Fibroblast of skin of scalp (primary cell): ENCODE measurements around the gene THPO. TPM values are rescaled to one million over a fixed set of nuclear protein-coding genes. Genes with fewer than 3 reads are reported as not detected.
A peak's percentile ranks its signal among the peaks of the same experiment; 100 is the strongest.

Experiments used
- DNase-seq: peaks from one replicate; pipeline ENCODE4 v3.0.0-alpha.2; 2013
- polyA plus RNA-seq, 2 experiments: library from polyadenylated mRNA; unstranded; fragments of 120-200 nt; gene quantifications; one replicate each; pipeline ENCODE4 v1.2.1, GENCODE V29; 2013; ENCODE audit not compliant: insufficient read length in 2 of 2

THPO gene
- polyA plus RNA-seq (2013, experiment 1 of 2; ENCODE audit: insufficient read length) = 0.24 TPM
- polyA plus RNA-seq (2013, experiment 2 of 2; ENCODE audit: insufficient read length) = 0.79 TPM

DNA sequence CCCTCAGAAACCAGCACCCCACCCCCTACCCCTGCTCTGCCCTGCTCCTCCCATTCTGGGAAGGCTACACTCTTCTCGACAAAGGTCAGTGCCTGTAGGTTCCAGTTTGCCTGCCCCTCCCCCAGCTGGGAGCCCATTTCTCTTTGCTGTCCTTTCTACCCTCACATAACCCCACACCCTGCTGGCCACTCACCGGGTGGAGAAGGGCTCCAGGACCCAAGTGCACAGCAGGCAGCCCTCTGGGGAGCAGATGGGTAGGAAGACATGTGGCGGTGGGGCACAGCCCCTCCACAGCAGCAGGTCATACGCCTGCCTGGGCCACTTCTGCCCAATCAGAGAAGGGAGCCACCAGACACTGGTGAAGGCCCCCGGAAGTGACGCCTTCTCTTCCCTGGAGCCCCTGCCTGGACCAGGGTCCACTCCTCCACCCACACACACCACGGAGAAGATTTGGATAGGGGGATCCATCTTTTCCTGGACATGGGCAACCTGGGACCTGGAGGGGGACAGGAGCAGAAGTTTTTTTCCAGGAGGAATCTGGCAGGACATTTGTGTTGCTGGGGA, at the start of gene THPO:
Gene THPO, minus strand, starts transcription at position 326 of the 564 bp plus-strand sequence. CDS start 1,948 bp downstream, outside the sequence.
- no peak for DNase-seq

DNA sequence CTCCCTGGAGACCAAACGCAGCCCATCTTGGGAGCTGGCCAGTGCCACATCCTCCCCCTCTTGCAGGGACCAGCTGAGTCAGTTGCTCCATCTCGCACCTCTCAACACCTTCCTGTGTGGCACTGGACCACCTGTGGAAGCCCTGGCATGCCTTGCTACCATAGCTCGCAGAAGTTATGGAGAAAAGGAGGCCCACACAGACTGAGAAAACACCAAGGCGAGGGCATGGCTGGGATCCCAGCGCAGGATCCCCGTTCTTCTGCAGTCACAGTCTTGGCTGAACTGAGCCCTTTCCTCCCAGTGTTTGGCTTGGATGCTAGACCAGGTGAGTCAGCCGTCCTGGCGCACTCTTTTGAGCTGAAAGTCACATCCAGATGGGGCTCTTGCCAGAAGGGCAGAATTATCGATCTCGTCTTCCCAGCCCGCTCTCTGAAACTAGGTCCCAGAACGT, 48.7 kb upstream of the THPO start:
- no peak for DNase-seq

DNA sequence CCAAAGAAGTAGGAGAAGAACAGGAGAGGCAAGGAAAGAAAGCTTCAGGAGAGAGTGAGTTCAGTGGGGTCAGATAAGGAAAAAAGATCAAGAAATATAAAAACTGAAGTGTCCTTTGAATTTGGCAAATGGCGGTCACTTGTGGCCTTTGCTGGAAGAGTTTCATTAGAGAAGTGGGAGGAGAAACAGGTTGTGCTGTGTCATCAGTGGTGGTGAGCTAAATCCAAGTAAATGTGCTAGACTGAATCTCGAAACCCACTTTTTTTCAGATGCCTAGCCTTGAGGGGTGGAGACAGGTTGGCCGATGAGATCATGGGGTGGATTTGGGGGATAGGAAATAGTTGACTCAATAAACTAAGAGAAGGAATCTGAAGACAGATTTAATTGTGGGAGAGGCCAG, 45.6 kb upstream of the THPO start:
- DNase-seq = no peak

DNA sequence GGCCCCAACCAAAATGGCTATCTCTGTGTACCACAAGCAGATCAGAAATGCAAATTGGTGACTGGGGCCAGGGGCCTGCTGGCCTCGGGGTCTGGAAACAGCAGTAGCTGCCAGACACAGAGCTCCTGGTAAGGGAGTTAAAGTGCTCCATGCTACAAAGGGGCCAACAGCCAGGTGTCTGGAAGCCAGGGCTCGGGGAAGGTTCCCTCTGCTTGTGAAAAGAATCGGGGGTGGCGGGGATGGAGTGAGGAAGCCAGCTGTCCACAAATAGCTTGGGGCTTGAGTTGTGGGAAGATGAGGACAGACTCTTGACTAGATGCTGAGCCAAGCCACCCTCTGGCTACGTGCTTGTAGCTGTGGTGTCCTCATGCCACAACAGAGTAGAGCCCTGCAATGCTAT, 41.2 kb upstream of the THPO start:
- DNase-seq = no peak

DNA sequence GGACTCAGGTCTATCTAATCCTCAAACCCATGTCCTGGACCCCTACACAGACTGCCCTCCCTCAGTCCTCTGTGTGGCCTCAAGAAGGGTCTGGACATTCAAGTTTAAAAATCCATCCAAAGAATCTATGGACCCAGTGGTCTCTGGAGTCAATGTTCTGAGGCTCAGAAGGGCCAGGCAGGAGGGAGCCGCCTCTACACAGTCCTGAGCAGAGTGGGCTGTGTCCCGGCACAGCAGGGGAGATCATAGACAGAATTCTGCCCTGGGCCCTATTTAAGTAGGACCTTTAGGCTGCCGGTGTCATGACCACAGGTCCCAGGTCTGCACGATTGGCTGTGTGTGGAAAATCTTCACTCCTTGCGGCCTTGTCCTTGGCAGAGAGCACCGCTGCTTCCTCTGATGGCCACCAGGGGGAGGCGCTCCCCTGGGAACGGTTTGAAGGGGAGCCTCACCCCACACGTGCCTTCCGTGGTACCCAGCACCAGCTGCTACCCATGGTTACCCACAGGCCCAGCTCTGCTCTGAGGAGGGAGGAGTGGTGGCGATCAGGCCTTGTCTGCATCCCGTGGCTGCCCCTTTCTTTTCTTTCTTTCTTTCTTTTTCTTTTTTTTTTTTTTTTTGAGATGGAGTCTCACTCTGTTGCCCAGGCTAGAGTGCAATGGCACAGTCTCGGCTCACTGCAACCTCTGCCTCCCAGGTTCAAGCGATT, 39.8 kb upstream of the THPO start:
- DNase-seq = peak; percentile 62

DNA sequence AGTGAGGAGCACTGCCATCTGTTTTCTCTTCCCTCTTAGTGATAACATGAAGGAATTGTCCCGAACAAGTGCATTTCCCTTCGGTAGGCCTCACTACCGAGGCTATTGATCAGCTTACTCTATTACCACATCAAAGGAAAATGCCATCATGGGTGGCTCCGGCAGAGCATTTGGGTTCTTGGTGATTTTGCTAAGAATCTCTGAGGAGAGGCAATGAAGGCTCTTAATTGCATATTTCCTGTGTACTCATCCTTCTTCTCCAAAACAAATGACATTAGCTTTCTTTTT, 37.1 kb upstream of the THPO start:
- DNase-seq = no peak

DNA sequence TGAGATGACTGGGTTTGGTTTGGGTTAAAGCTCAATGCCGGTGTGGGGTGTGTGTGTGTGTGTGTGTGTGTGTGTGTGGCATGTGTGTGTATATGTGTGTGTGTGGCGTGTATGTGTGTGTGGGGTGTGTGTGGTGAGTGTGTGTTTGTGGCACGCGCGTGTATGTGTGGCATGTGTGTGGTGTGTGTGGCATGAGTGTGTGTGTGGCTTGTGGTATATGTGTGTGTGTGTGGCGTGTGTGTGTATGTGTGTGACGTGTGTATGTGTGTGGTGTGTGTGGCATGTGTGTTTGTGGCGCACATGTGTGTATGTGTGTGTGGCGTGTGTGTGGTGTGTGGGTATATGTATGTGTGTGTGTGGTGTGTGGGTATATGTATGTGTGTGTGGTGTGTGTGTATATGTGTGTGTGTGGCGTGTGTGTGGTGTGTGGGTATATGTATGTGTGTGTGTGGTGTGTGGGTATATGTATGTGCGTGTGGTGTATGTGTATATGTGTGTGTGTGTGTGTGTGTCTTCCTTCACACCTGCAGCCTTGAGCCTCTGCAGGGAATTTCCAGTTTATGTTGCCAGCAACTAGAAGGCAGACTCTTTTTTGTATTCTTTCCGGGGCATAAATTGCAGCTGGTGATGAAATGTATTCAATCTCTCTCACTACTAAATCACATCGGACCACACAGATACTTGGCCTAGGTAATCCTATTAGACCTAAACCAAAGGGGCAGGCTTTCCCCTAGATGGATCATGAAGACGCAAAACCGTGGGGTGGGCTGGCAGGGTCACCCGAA, 36.6 kb upstream of the THPO start:
- no peak for DNase-seq

DNA sequence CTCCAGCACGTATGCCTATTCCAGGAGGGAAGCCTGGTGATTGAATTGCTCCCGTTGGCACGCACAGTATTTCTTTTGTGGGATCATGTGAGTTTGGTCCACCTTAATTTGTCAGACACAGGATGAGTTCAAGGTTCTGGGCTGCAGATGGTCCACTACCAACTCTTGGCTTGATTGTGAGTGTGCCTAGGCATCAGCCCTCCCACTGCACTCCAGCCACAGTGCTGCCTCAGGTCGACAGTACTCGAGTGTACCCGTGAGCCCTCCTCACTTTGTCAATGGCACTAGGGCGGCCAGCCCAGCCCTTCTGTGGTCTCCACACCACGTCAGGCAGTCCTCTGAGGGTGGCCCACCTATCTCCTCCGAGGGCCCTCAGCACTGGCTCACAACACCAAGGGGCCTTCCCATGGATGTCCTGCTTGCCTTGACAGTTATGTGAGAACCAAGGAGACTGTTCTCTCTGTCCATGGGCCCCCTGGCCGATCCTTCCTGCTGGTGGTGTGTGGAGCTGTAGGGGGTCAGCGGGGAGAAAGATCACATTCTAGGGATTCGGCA, 32.0 kb upstream of the THPO start:
- DNase-seq = no peak

DNA sequence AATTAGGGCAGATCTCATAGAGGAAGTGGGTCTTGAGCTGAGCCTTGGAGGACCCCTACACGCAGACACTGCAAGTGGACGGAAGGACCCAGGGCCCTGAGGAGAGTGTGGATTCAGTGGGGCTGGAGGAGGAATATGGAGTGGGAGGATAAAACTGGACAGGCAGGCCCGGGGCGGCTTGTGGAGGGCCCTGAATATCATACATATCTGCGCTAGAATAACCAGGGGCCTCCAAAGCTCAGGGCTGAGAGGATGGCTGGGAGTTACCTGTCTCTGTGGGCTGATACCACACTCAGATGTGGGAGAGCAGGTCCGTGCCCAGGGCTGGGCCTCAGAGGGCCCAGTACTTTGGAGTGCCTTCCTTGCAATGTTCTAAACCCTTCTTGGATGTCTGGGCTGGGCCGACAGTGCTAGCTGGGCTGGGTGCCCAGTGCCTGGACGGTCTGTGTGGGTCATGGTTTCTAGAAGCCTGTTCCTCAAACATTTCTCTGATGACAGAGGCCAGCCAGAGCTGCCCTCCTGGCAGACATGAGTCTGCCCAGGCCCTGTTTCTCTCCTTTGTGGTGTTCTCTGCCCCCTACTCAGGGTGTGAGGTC, 31.4 kb upstream of the THPO start:
- DNase-seq = no peak

DNA sequence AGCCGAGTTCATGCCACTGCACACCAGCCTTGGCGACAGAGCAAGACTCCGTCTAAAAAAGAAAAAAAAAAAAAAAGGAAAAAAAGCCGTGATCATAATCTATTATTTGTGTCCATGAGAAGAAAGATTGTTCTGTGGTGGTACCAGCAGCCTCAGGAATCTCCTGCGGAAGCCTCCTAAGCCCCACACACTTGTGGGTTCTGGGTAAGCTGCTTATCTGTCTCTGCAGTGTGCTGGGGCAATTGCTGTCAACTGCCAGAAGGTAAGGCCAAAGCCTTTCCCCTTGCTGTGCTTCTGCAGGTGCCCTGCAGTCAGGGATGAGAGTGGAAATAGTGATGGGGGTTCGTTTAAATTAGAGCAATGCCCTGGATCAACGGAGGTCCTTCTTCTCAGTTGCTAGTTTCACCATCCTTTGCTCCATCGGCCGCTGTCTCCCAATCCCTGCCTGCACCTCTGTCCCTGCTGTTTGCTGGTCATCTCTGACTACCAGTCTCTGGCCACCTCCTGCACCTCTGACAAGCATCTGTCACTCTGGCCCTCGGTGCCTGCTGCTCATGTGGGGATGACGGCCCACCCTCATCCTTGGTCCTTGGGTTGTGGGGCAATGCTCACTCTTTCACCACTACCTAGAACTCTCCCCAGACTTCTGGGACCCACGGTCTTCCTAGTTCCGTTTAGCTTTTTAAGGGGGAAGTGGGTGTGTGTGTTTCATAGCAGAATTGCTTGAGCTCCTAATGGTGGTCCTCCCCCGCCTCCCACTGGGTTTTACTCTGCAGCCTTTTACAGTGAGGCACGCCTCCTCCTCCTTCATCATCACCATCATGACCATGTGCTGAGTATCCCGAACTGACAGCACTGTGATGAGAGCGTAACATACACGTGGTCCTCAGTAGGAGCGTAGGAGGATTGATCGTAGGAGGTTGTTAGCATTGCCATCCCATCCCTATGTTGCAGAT, 27.3 kb upstream of the THPO start:
- DNase-seq = no peak

DNA sequence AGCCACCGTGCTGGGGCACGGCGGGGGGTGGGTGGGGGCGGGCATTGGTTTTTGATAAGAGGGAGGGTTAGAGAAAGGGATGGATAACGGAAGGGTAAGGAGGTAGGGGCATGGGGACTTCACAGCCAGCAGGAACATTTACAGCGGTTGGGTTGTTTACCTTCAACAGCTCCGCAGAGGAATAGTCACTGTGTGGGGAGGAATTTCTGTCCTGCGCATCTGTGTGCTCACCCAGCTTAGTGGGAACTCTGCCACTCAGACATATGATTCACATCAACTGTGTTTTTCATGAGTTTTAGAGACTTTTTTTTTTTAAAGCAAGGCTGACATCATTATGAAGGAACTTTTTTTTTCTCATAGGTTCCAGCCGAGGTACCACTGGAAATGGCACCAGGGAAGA, 21.4 kb upstream of the THPO start:
- DNase-seq = peak; percentile 92

DNA sequence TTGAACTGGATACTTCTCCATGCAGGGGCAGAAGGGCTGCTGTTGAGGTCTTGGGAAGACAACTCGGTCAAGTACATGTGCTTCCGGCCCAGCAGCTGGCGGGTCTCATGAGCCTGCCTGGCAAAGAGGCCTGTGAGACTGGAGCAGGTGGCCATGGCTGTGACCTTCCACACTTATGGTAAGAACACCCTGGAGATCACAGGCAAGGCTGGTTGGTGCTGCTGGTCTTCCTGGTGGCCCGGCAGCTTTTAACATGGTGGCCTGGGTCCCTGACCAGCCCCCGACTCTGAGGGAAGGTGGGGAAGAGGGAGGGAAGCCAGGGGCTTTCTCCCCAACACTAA, 17.3 kb upstream of the THPO start:
- no peak for DNase-seq

DNA sequence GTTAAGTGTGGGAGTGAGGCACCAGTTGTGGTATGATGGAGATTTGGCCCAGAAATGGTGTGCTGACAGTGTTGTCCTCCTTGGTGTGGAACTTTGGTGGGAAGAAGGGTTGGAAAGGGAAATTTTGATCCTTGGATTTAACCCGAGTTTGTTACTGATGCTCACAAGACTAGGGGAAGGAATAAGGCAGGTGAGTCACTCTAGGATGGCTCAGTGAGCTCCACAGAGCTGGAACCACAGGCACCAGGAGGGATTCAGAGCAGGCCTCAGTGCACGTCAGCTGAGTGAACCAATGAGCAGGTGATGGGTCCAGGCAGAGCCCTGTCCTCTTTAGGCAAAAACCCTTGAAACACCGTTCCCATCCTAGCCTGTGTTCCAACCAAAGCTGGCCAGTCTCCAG, 13.3 kb upstream of the THPO start:
- DNase-seq = no peak

DNA sequence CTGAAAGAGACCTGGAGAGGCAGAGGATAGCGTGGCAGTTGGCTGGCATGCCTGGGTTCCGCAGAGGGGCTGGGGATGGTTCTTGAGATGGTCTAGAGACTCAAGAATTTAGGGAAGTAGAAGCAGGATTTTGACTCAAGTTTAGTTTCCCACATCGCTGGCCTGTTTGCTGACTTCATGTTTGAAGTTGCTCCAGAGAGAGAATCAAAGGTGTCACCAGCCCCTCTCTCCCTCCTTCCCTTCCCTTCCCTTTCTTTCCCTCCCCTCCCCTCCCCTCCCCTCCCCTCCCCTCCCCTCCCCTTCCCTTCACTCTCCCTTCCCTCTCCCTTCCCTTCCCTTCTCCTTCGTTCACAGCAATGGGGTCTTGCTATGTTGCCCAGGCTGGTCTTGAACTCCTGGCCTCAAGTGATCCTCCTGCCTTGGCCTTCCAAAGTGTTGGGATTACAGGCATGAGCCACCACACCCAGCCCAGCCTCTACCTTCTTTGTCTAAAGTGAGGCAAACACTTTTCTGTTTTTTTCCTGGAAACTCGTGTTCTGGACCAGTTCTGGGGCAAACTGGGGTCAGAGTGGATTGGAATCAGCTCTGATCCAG, 12.0 kb upstream of the THPO start:
- no peak for DNase-seq

DNA sequence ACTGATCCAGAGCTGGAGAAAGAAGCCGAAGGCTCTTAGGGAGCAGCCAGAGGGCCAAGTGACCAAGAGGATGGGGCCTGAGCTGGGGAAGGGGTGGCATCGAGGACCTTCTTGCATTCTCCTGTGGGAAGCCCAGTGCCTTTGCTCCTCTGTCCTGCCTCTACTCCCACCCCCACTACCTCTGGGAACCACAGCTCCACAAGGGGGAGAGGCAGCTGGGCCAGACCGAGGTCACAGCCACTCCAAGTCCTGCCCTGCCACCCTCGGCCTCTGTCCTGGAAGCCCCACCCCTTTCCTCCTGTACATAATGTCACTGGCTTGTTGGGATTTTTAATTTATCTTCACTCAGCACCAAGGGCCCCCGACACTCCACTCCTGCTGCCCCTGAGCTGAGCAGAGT, 11.4 kb upstream of the THPO start:
- DNase-seq = no peak

DNA sequence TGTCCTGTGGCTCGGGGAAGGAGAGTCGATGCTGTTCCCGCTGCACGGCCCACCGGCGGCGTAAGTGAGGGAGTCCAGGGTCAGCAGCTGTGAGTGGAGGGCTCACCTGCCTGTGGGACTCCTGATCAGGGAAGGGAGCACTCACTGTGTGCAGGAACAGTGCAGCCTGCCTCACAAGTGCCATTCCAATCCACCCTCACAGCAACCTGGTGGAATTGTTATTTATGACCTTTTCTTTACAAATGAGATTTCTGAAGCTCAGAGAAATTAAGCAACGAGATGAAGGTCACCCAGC, 10.9 kb upstream of the THPO start:
- no peak for DNase-seq

DNA sequence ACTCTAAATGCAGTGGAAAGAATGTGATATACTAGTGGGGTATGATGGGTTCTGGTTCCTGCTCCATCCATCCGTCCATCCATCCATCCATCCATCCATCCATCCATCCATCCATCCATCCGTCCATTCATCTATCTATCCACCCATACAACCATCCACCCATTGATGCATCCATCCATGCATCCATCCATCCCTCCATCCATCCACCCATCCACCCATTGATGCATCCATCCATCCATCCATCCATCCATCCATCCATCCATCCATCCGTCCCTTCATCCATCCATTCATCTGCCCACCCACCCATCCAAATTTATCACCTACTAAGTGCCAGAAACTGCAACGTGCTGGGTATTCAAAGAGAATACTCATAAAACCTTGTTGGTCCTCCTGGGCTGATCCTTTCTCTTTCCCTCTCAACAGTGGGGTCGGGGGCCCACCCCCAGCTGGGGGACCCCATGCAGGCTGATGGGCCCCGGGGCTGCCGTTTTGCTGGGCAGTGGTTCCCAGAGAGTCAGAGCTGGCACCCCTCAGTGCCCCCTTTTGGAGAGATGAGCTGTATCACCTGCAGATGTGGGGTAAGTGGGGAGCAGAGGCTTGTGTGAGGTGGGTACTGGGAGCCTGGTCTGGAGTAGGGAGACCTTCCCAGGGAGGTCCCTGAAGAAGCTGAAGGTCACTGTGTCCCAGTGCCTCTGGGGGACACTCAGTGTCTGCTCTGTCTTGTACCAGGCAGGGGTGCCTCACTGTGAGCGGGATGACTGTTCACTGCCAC, 10.3 kb upstream of the THPO start:
- DNase-seq = no peak

DNA sequence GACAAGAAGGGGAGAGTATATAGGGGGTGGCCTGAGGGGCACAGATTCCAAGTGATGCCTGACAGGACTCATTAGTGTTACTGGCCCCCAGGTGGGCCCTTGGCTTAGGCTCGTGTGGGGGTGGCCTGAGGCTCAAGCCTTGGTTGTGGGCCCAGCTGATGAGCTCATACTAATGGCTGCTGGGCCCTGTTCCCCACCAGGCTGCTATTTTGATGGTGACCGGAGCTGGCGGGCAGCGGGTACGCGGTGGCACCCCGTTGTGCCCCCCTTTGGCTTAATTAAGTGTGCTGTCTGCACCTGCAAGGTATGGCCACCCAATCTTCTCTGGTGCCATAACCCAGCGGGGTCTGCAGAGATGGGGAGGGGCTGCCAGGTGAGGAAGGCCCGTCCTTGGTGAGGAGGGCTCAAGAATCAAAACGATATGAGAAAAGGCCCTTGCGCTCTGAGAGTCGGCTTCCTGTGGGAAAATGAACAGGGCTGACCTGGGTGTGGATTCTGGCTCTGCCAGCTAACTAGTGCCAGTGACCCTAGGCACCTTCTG, 9.2 kb upstream of the THPO start:
- no peak for DNase-seq

DNA sequence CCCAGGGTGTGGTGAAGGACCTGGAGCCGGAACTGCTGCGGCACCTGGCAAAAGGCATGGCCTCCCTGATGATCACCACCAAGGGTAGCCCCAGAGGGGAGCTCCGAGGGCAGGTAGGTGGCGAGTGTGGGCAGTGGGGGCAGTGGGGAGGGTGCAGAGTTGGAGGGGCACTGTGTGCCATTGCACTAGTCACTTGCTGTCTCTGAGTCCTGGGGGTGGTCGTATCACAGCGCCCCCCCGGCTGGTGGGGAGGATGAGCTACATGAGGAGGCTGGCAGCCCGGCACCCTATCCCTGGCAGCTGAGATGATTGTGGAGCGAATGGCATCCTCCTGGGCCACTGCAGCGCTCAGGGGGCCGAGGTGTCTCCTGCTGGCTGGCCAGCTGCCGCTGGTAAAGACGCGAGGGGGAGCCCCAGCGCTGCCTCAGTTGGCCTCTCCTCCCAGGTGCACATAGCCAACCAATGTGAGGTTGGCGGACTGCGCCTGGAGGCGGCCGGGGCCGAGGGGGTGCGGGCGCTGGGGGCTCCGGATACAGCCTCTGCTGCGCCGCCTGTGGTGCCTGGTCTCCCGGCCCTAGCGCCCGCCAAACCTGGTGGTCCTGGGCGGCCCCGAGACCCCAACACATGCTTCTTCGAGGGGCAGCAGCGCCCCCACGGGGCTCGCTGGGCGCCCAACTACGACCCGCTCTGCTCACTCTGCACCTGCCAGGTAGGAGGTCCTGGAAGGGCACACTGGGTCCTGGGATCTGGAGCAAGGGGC, 8.2 kb upstream of the THPO start:
- no peak for DNase-seq

DNA sequence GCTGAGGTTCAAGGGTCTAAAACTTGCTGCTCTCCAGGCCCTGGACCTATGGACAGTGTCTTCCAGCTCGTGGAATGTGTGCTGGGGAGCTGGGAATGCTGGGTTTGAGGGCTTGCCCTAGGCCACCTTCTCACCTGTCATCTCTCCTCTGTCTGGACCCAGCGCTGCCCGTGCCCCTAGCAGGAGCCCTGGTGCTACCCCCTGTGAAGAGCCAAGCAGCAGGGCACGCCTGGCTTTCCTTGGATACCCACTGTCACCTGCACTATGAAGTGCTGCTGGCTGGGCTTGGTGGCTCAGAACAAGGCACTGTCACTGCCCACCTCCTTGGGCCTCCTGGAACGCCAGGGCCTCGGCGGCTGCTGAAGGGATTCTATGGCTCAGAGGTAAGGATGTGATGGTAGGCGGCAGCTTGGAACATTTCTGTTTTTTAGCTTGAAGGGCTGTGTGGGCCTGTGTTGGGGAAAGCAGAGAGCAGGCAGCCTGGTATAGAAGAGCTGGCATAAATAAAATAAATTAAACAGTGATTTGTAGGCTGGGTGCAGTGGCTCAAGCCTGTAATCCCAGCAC, 6.9 kb upstream of the THPO start:
- DNase-seq = no peak
